GM18867 (cell line): ENCODE results near the gene MT1E.
"Not testable (repeated sequence)": the region's sequence is repeated elsewhere in the genome, so short reads cannot be mapped to it uniquely, and the experiment has no call there.

Experiments used
- ATAC-seq: cut with Tn5 transposase; IDR thresholded peaks from one replicate; pipeline ENCODE4 v1.9.1; 2021; ENCODE audit warnings: mild to moderate bottlenecking, moderate library complexity; ENCODE audit not compliant: unreplicated experiment

The MT1E gene

DNA sequence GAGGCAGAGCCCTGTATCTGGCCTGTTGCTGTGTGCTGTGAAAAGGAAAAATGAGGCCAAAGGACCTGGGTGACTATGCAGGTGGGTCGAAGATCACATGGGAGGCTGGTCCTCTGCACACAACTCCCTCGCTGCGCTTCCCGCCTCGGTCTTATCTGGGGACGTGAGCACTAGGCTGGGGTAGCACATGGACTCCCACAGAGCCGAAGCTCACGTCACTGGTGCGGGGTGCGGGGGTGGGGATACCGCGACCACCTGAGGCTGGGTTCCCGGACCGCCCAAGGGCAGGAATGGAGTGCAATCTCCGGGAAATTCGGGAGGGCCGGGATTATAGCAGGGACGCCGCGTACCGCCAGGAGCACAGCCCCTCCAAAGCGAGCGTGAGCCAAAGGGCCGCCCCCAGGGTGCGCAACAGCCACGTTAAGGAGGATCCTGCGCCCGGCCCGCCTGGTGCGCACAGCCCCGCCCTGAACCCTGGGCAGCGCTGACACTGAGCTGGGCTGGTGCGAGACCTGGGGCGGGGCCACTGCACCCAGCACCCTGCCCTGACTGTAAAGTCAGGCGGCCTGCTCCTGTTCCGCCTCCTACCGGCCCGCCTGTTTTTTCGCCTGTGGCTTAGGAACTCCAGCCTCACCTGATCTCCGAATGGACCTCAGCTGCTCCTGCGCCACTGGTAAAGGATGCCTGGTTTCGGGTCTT is 17.6 kb downstream of the MT1E start:
- peak; percentile 95 for ATAC-seq

DNA sequence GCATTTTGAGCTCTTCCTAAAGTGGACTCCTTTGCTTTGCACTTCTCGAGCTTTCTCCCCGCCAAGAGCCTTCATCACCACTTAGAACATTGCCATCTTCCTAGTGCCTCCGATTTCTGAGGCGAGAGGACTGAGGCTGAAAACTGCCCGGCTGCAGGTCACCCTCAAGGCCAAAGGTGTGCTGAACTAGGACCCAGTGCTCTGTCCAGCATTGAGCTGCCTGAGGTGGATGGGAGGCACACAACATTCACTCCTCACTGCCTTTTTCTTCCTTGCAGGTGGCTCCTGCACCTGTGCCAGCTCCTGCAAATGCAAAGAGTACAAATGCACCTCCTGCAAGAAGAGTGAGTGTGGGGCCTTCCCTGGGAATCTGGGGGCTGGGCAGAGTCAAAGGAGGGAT is 18.3 kb downstream of the MT1E start:
- no peak for ATAC-seq

DNA sequence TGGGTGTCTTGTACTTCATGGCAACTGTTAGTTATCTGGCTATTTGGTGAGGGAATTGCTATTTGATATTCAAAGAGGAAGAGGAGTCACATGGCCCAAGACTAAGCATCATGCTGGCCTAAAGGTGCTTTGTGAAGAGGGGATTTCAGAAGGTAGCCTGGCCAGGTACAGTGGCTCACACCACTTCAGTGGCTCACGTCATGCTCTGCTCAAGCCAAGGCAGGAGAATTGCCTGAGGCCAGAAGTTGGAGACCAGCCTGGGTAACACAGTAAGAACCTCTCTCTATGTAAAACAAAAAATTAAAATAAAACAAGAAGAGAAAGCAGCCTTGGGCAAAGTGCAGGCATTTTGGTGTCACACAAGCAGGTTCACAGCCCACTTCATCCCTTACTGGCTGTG is 19.7 kb downstream of the MT1E start:
- no peak for ATAC-seq

DNA sequence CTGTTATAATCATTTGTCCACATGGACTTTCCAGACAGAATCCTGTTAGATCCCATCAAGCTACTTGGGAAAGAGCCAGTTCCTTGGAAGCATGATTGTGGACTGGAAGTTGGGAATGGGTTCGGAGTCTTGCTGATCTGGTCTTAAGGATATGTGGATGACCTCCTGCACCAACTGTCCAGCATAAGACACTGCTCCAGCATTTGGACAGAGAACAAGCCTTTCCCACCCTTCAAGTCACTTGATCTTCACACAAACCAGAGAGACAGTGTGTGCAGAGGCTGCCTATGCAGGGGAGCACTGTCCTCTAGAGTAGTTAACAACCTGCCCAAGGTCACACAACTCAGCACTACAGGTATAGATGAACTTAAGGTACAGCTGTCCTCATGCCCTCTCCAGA is 20.3 kb downstream of the MT1E start:
- no peak for ATAC-seq

DNA sequence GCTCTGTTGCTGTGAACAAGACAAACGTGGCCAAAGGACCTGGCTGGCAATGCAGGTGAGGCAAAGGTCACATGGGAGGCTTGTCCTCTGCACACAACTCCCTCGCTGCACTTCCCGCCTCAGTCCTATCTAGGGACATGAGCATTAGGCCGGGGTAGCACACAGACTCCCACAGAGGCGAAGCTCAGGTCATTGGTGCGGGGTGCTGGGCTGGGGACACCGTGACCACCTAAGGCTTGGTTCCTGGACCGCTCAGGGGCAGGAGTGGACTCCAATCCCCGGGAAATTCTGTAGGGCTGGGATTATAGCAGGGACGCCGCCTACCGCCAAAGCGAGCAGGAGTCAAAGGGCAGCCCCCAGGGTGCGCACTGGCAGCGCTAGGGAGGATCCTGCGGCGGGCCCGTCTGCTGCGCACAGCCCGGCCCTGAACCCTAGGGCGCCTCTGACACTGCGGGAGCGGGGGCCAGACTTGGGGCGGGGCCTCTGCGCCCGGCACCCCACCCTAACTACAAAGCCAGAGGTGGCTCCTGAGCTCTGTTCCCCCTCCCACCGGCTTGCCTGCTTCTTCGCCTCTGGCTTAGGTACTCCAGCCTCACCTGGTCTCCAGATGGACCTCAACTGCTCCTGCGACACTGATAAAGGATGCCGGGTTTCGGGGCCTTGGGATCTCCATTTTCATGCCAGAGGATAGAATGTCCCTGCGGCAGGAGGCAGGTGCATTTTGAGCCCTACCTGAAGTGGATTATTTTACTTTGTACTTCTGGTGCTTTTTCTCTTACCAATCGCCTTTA is 22.3 kb downstream of the MT1E start:
- no peak for ATAC-seq

DNA sequence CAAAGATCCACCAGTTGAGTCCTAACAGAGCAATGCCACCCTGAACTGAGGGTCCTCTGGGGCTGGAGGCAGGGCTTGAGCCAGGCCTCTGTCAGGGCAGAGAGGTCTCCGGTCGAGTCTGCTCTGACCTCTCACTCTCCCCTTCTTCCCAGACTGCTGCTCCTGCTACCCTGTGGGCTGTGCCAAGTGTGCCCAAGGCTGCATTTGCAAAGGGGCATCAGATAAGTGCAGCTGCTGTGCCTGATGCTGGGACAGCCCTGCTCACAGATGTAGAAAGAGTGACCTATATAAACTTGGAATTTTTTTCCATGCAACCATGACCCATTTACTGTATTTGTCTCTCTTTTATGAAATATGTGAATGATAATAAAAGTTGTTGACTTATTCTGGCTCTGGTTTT is 23.7 kb downstream of the MT1E start:
- ATAC-seq, result no peak

DNA sequence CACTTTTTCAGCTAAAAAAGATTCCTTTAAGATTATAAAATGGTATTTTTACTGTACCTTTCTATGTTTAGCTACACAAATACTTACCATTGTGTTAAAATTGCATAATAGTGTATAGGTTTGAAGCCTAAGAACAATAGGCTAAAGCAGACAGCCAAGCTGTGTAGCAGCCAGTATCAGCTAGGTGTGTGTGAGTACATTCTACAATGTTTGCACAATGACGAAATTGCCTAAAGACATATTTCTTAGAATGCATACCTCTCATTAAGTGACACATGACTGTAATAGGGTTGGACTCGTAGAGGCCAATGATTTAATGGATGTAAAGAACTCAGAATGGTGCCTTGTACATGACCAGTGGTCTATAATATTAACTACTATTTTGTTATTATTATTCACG is 24.2 kb downstream of the MT1E start:
- no peak for ATAC-seq

DNA sequence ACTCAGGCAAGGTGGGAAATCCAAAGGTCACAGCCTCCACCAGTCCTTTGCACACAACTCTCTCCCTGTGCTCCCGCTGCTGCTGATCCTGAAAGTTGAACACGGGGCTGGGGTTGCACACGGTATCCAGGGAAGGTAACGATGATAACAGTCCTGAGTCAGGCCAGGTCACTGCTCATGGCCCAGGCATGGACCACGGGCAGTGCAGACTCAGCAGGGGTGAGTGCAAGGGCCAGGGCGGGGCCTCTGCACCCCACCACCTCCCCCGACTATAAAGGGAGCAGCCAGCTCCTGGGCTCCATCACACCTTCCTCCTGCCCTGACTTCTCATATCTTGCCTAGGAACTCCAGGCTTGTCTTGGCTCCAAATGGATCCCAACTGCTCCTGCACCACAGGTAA is 26.0 kb downstream of the MT1E start, which contains the start of gene MT1B:
TSS of gene MT1B (plus strand) at position 301 of the 400 bp plus-strand sequence. CDS start at position 369, 68 bp downstream.
- no peak for ATAC-seq

DNA sequence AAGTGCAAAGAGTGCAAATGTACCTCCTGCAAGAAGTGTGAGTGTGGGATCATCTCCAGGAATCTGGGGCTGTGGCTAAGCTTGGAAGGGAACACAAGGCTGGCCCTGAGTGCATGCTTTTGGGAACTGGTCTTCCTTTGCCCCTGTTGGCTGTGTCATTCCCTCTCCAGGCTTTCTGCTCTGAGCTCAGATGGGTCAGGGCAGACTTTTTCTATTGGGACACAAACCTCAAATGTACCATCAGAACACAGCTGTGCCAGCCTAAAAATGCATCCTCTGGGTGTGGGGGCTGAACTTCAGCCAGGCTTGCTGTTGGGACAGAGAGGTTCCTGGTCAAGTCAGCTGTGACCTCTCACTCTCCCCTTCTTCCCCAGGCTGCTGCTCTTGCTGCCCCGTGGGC is 27.0 kb downstream of the MT1E start:
- no peak for ATAC-seq

DNA sequence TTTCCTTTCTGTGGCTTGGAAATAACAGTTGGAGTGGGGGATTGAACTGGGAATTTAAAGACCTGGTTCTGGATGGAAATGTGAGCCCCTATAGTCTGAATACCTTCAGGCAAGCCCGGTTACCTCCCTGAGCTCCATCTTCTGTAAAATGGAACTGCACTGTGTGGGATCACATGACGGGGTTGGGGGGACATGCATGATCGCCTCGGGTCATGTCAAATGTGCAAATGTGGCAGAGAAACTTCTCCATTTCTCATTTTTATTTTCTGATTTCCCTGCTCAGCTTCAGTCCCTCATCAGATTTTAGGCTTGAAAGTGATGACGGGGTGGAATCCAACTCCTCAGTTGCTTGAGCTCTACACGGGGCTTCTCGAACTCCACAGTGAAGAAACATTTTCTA is 27.6 kb downstream of the MT1E start:
- ATAC-seq, result no peak

DNA sequence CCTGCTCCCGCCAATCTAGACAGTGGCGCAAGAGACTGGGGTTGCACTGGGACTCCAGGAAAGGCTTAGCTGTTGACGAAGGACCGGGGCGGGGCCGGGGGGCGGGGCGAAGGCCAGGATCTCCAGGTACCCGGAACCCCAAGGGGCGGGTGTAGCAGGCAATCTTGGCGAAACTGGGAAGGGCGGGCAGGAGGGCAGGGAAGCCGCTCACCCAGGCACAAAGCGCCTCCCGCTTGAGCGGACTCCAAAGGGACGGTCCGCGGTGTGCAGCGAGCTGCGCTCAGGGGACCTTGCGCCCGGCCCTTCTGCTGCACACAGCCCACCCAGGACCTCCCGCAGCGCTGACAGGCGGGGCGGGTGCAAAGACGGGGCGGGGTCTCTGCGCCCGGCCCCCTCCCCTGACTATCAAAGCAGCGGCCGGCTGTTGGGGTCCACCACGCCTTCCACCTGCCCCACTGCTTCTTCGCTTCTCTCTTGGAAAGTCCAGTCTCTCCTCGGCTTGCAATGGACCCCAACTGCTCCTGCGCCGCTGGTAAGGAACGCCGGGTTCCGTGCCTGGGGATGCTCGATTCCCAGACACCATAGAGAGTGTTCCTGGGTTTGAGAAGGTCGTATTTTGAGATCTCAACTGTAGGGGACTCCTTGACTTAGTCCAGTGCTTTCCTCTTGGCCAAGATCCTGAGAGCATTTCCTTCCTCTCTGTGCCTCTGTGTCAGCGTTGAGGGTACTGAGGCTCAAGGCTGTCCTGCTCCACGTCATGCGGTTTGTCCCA is 32.2 kb downstream of the MT1E start, which contains the start of gene MT1F:
TSS of gene MT1F (plus strand) at position 405 of the 772 bp plus-strand sequence. CDS start at position 505, 100 bp downstream.
- peak; percentile 71 for ATAC-seq

DNA sequence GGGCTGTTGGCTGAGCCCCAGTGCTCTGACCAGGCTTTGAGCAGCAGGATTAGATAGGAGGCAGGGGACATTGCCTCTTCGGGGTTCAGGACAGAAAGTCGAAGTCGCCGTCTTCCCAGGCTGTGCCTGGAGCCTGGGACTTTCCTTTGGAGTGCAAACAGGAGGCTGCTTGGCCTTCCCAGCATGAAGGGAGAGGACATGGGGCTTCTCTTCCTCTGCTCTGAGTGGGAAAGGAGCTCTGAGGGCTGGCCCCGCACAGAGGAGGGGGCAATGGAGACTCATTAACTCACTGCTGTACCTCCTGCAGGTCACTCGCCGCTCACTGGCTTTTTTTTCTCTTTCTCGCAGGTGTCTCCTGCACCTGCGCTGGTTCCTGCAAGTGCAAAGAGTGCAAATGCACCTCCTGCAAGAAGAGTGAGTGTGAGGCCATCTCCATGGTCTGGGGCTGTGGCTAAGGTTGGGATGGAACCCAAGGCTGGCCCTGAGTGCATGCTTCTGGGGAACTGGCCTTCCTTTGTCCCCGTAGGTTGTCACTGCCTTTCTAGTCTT is 32.8 kb downstream of the MT1E start:
- no peak for ATAC-seq

DNA sequence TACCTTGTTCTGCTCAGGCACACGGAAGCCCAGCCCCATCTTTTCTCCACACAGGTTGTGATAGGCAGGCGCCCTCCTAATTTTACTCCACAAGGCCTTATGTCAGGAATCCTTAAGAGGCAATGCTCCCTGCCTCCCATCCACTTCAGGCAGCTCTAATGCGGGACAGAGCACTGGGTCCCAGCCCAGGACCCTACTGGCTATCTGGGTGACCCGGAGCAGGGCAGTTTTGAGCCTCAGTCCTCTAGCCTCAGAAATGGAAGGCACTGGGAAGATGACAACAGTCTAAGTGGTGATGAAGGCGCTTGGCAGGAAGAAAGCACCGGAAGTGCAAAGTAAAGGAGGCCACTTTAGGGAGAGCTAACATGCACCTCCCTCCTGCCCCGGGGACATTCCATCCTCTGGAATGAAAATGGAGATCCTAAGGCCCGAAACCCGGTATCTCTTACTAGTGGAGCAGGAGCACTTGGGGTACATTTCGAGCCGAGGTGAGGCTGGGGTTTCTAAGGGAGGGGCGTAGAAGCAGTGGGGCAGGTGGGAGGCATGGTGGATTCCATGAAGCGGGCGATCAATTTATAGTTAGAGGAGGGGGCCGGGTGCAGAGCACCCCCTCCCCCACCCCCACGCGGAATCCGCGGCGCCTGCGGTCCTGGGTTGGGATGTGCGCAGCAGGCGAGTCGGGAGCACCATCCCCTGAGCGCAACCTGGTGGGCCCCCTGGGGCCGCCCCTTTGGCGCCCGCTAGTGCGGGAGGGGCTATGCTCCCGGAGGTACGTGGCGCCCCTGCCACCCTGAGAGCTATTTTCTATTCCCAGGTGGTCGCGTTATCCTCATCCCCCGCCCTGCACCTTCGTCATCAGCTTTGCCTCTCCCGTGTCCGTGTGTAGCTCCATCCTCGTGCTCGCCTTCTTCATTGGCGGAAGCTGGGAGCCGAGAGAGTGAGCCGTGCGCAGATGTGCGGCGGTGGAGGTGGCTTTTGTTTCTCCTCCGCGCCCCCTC is 37.1 kb downstream of the MT1E start:
- ATAC-seq, result no peak

DNA sequence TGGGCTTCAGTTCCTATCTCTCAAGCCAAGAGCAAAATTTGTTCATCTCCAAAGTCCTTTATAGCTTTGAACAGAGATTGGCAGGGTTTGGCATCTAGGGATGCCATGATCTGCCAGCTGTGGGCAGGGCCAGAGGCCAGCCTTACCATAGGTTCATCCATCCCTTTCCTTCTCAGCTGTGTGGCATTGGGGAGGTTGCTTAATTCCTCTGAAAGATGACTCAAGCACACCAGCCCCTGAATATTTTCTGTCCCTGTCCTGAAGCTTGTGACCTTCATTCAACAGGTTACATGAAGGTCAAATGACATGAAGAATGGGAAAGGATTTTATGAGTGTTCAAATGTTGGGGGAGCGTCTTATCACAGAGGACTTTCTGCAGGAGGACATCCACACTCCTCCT is 38.9 kb downstream of the MT1E start:
- ATAC-seq, result no peak

DNA sequence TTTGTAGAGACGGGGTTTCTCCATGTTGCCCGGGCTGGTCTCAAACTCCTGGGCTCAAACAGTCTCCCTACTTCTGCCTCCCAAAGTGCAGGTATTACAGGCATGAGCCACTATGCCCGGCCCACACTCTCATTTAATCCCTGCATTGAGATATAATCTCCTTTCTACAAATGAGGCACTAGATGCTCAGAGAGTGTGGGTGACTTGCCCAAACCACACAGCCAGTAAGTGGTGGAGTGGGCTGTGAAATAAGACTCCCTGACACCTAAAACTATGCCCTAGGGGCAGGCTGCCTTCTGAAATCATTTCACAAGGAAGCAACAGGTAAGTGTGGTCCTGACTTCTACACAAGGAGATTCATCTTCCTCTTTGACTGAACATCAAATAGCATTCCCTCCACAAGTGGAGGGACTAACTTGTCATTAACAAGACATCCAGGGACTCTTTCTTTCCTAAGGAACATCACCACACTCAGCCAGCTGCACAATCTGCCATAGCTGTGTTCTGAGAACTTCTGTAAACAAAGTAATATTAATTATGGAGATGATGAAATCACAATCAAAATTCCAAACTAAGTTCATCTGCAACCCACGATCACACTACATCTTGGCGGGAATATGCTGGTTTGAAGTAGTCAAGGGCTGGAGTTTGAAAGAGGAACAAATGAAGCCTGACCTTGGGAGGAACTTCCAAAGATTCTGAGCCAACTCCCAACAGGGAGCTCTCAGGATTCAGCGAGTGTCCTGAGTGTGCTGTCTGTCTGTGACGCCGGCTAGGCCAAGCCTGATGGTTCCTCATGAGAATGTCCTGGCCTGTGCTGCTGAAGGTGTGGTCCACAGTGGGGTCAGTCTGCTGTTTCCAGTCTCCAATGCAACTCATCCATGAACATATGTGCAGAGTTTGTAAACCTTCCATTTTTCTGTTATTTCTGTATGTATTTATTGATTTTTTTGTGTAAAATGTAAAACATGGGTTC is 40.0 kb downstream of the MT1E start:
- not testable (repeated sequence) for ATAC-seq

DNA sequence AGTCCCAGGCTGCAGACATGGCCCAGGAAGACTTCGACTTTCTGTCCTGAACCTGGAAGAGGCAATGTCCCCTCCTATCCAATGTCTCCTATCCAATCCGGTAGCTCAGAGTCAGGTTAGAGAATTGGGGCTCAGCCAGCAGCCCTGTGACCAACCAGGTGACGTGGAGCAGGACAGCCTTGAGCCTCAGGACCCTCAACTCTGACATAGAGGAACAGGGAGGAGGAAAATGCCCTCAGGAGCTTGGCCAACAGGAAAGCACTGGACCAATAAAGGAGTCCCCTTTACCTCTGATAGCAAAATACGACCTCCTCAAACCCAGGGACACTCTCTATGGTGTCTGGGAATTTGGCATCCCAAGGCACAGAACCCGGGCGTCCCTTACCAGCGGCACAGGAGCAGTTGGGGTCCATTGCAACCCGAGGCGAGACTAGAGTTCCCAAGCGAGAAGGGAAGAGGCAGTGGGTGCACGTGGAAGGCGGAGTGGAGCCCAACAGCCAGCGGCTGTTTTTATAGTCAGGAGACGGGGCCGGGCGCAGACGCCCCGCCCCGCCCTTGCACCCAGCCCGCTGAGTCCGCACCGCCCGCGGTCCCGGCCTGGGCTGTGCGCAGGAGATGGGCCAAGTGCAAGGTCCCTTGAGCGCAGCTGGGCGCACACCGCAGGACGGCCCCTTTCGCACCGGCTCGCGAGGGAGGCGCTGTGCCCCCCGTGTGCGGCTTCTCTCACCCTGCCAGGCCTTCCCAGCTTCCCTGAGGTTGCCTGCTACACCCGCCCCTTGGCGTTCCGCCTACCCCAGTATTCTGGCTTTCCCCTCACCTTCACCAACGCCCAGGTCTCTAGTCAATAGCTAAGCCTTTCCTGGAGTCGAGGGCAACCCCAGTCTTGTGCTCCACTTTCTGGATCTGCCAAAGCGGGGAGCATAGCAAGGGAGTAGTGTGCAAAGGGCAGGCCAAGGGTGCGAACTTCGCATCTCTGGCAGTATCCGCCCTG is 42.3 kb downstream of the MT1E start, which contains the start of gene MT1G:
TSS of gene MT1G (minus strand) at position 485 of the 991 bp plus-strand sequence. CDS start at position 413, 72 bp downstream.
- ATAC-seq, result no peak
